HG03378 (cell line): Measurements from ENCODE around the gene LUM.

Experiments
- ATAC-seq: cut with Tn5 transposase; IDR thresholded peaks from one replicate; pipeline ENCODE4 v1.9.1; 2021; ENCODE audit warnings: mild to moderate bottlenecking, moderate library complexity; ENCODE audit not compliant: unreplicated experiment

Gene LUM

GRCh38 chr12:91077228-91077954 lies 33.9 kb downstream of the LUM start:
- ATAC-seq = no peak

DNA sequence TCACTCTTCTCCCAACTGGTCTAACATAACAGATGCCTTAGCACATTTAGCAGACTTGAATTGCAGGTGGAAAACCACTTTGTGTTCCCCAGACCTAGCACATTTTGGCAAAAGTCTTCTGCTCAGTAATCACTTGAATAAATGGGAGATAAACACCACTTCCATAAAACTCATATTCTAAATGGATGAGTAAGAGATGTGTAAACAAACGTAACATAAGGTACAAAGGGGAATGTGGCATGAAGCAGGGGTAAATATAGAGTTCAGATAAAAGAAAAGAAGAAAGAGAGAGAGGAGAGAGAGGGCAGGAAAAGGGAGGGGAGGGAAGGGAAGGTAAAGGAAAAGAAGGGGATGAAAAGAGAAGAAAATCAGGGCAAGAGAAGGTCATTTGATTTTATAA lies 36.4 kb downstream of the LUM start:
- ATAC-seq = no peak

GRCh38 chr12:91074154-91074709 lies 37.1 kb downstream of the LUM start:
- no peak for ATAC-seq

- no peak for ATAC-seq
These were observed 37.9 kb downstream of the LUM start for GRCh38 chr12:91073426-91073825.

DNA sequence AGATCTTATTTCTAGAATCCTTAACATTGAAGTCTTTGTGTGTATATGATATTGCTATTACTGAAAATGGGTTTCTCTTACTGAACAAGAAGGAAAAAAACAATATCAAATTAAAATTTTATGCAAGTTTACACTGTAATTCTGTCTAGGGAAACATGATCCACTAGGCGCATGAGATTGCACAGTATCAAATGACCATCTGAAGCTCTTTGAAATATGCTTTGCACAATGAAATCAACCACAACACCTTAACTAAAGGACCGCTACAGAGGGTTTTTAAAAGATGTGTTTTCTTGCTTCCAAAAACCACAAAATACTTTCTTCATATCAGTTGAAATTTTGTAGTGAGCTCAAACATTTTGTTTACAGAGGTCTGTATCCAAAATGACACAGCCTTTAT lies 38.4 kb downstream of the LUM start:
- no peak for ATAC-seq

DNA sequence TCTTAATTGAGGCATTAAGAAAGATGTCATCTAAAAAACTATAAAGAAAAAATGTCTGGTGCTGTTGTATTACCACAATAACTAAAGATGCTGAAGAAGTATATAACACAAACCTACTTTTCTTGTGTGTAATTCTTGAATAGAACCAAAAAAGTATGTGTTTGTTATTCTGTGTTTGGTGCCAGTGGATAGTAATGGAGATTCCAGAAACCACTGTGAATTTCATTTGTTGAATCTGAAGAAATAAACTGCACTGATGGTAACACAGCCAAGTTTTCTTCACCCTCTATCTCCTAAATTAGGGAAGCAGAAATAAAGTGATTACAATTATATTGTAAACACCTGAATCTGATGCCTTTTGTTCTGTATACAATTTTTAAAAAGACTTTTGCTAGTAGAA lies 40.4 kb downstream of the LUM start:
- ATAC-seq = no peak

GRCh38 chr12:91065396-91065795 lies 45.9 kb downstream of the LUM start:
- no peak for ATAC-seq

DNA sequence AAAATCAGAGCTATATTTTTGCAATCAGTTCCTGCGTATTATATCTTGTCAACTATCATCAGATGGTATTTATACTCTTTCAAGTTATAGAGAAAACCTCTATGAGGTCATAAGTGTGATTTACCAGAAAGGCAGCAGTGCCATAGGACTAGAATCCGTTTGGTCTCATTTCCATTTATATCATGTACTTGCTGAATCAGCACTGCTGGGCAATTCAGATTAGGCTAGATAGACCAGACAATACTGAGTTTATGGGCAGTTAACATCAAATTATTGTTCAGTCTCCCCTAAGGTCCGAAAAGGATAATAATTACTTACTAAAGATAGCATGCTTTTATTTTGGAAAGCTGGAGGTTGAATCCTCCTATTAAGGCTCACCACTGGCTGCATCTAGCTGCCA lies 46.7 kb downstream of the LUM start:
- no peak for ATAC-seq

DNA sequence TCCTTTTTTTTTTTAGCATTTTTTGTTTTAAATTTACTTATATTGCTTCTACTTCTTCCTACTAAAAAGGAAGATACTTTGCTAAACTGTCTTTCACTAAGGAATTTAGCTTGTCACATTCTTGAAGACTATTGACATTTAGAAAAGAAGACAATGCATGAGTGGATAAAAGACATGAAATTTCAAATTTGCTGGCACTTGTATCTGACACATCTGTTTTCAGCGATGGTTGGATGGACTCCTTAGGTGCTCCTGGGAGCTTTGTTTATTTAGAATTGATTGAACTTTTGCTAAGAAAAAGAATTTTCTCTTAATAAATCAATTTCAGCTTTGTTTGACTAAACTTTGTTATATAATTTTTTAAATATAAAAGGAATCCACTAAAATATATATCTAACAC lies 50.2 kb downstream of the LUM start:
- ATAC-seq = no peak

- ATAC-seq = no peak
These were observed 52.1 kb downstream of the LUM start for GRCh38 chr12:91059211-91059610.

- ATAC-seq = no peak
These were observed 52.5 kb downstream of the LUM start for GRCh38 chr12:91058786-91059185.

- ATAC-seq = no peak
These were observed 53.7 kb downstream of the LUM start, which contains the start of gene KERA for GRCh38 chr12:91057368-91058165. Gene KERA (minus strand): TSS chr12:91058024. CDS start chr12:91056281, 1,743 bp downstream.

GRCh38 chr12:91056488-91056887 lies 54.8 kb downstream of the LUM start:
- no peak for ATAC-seq

DNA sequence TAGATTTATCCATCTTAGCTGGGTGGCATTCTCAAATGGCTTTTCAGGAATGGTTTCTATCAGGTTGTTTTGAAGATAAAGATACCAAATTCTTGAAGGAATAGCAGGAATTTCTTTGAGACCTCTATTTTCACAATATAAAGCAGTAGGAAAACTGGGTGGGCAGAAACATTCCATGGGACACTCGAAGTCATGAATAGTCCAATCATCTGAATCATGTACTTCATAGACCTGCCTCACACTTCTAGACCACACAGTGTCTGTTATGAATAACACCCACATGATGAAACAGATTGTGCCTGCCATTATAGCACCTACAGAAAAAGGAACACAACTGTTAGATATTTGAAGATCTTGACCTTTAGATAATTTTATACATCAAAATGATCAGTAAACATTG lies 55.3 kb downstream of the LUM start:
- no peak for ATAC-seq

DNA sequence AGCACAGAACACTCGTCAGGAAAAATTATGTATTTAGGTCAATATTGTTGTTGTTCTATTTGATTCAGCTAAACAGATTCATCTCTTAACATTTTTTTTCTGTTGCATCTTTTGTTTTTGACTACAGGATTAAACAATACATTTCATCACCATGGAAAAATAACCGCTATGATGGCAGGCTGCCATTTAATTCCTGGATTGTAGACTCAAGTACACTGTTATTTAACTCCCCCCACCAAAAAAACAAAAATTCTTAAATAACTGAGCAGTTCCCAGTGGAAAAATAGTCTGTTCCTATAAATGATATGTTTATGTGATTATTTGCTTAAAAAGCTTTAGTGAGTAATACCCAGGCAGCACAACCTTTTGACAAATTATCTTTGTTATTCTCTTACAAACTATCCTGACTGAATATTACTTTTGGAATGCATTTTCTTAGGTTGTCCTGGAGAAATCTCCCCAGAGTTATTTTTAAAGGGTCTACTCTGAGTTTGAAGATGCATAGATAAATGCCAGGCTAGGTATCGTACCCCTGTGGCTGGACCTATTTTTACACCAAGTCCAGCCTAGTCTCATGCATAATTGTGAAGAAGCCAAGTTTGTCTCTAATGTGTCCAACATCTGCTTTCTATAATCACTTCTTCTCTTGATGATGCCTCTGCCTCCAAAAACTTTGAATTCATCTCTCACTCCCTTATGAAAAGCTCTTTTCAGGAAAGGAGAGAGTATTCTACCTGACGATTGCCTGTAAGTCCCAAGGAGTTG lies 57.2 kb downstream of the LUM start:
- no peak for ATAC-seq
